ENCODE data around the gene PLA2G2D. TPM values are rescaled to one million over a fixed set of nuclear protein-coding genes. Genes with fewer than 3 reads are reported as not detected.

The PLA2G2D gene
- total RNA-seq, 3 donors from 2014 or later (not counting 1 experiment from before 2014, with no cell fraction given): not detected

GRCh38 chr1:20070357-20070756, 49.0 kb downstream of the PLA2G2D start:
- intact Hi-C loops (cut with micrococcal nuclease): no loop called here
- ATAC-seq: no peak
- H3K4me3 ChIP-seq (ENCODE audit: low read length): no peak overlapping the region
- no peaks in the 10 kb centered on the region for H3K36me3 Mint-ChIP-seq
- no peaks in the 10 kb centered on the region for H3K4me1 ChIP-seq (ENCODE audit: control insufficient read depth, insufficient read depth, low read length)
- H3K27ac Mint-ChIP-seq: no peak overlapping the region
- 93% methylated on average over 10 of the region's 10 CpGs for WGBS (ENCODE audit: insufficient coverage)
- H3K27me3 Mint-ChIP-seq (ENCODE audit: low read depth in 2 of 2): peaks cover 7 to 11% of the 10 kb centered on the region in 2 donors
- no peak for DNase-seq
- no peak for TF ChIP-seq CTCF (IDR thresholded peaks at IDR 0.05)
- H3K27me3 ChIP-seq (ENCODE audit: control insufficient read depth, insufficient read depth, low read length): no peaks in the 10 kb centered on the region
- no peaks in the 10 kb centered on the region for H3K9me3 Mint-ChIP-seq
- no peaks in the 10 kb centered on the region for H3K4me1 Mint-ChIP-seq
- H3K36me3 ChIP-seq (ENCODE audit: control insufficient read depth, insufficient read depth, low read length): no peaks in the 10 kb centered on the region
- H3K4me3 Mint-ChIP-seq: no peak overlapping the region
- H3K9me3 ChIP-seq (ENCODE audit: control insufficient read depth, insufficient read depth, low read length): no peaks in the 10 kb centered on the region
- no peak overlapping the region for H3K27ac ChIP-seq (ENCODE audit: low read length)

GRCh38 chr1:20069874-20070273, 49.5 kb downstream of the PLA2G2D start, which contains the start of gene PLA2G5:
Gene PLA2G5 (plus strand): TSS chr1:20070194. CDS start chr1:20084831, 14,637 bp downstream.
- Mint-ChIP-seq H3K4me1 (no peaks in the 10 kb centered on the region), H3K4me3 (no peak within 1 kb of the TSS), H3K27ac (no peak within 1 kb of the TSS), H3K9me3 (no peaks in the 10 kb centered on the region), H3K27me3 (ENCODE audit: low read depth in 2 of 2) (peaks cover 5 to 16% of the 10 kb centered on the region in 2 donors), H3K36me3 (no peaks in the 10 kb centered on the region)
- no peak within 1 kb of the TSS for H3K4me3 ChIP-seq (ENCODE audit: low read length)
- H3K27ac ChIP-seq (ENCODE audit: low read length): no peak within 1 kb of the TSS
- no peak for TF ChIP-seq CTCF (IDR thresholded peaks at IDR 0.05)
- intact Hi-C loops (cut with micrococcal nuclease): no loop called here
- no peak for DNase-seq
- no peaks in the 10 kb centered on the region for H3K36me3 ChIP-seq (ENCODE audit: control insufficient read depth, insufficient read depth, low read length)
- no peaks in the 10 kb centered on the region for H3K27me3 ChIP-seq (ENCODE audit: control insufficient read depth, insufficient read depth, low read length)
- H3K9me3 ChIP-seq (ENCODE audit: control insufficient read depth, insufficient read depth, low read length): no peaks in the 10 kb centered on the region
- no peaks in the 10 kb centered on the region for H3K4me1 ChIP-seq (ENCODE audit: control insufficient read depth, insufficient read depth, low read length)
- no peak for ATAC-seq
- WGBS (ENCODE audit: insufficient coverage): 65% methylated on average over 7 of the region's 7 CpGs

- Mint-ChIP-seq H3K36me3 (no peaks in the 10 kb centered on the region), H3K4me3 (no peak overlapping the region), H3K9me3 (no peaks in the 10 kb centered on the region), H3K27me3 (ENCODE audit: low read depth in 2 of 2) (peaks cover 5 to 17% of the 10 kb centered on the region in 2 donors), H3K4me1 (no peaks in the 10 kb centered on the region), H3K27ac (no peak overlapping the region)
- ATAC-seq (no peak), DNase-seq (no peak)
- no peaks in the 10 kb centered on the region for H3K27me3 ChIP-seq (ENCODE audit: control insufficient read depth, insufficient read depth, low read length)
- no peaks in the 10 kb centered on the region for H3K4me1 ChIP-seq (ENCODE audit: control insufficient read depth, insufficient read depth, low read length)
- H3K9me3 ChIP-seq (ENCODE audit: control insufficient read depth, insufficient read depth, low read length): no peaks in the 10 kb centered on the region
- 90% methylated on average over 7 of the region's 7 CpGs for WGBS (ENCODE audit: insufficient coverage)
- no peak for TF ChIP-seq CTCF (IDR thresholded peaks at IDR 0.05)
- no peak overlapping the region for H3K27ac ChIP-seq (ENCODE audit: low read length)
- H3K36me3 ChIP-seq (ENCODE audit: control insufficient read depth, insufficient read depth, low read length): no peaks in the 10 kb centered on the region
- intact Hi-C loops (cut with micrococcal nuclease): no loop called here
- H3K4me3 ChIP-seq (ENCODE audit: low read length): no peak overlapping the region
Measured at GRCh38 chr1:20068722-20069121, 50.6 kb downstream of the PLA2G2D start.

- H3K27ac Mint-ChIP-seq: no peak overlapping the region
- no peak for TF ChIP-seq CTCF (IDR thresholded peaks at IDR 0.05)
- Histone ChIP-seq H3K9me3 (ENCODE audit: control insufficient read depth, insufficient read depth, low read length) (no peaks in the 10 kb centered on the region), H3K27ac (ENCODE audit: low read length) (no peak overlapping the region), H3K4me1 (ENCODE audit: control insufficient read depth, insufficient read depth, low read length) (peaks cover 25% of the 10 kb centered on the region), H3K4me3 (ENCODE audit: low read length) (no peak overlapping the region), H3K27me3 (ENCODE audit: control insufficient read depth, insufficient read depth, low read length) (no peaks in the 10 kb centered on the region), H3K36me3 (ENCODE audit: control insufficient read depth, insufficient read depth, low read length) (no peaks in the 10 kb centered on the region)
- 91% methylated on average over 2 of the region's 2 CpGs for WGBS (ENCODE audit: insufficient coverage)
- intact Hi-C loops (cut with micrococcal nuclease): no loop called here
- ATAC-seq: no peak
- H3K9me3 Mint-ChIP-seq: no peaks in the 10 kb centered on the region
- DNase-seq: no peak
- peaks cover 30 to 32% of the 10 kb centered on the region in 2 donors for H3K4me1 Mint-ChIP-seq
- H3K27me3 Mint-ChIP-seq (ENCODE audit: low read depth in 2 of 2): peaks cover 5 to 17% of the 10 kb centered on the region in 2 donors
- H3K36me3 Mint-ChIP-seq: no peaks in the 10 kb centered on the region
- H3K4me3 Mint-ChIP-seq: no peak overlapping the region
Measured at GRCh38 chr1:20063861-20064292, 55.5 kb downstream of the PLA2G2D start.
